A549 treated with Hydrocortisone at 1 μM for 4 hours (cell line): Measurements from ENCODE around the gene EPG5. TPM values are rescaled to one million over a fixed set of nuclear protein-coding genes. Genes with fewer than 3 reads are reported as not detected.

ENCODE experiments used
- total RNA-seq: library from RNA; stranded (reverse); fragments of 200-300 nt; extraction: Qiagen RNA extraction; gene quantifications from 5 replicates; pipeline ENCODE4 v1.2.3, GENCODE V29; 2022

The EPG5 gene, protein sequence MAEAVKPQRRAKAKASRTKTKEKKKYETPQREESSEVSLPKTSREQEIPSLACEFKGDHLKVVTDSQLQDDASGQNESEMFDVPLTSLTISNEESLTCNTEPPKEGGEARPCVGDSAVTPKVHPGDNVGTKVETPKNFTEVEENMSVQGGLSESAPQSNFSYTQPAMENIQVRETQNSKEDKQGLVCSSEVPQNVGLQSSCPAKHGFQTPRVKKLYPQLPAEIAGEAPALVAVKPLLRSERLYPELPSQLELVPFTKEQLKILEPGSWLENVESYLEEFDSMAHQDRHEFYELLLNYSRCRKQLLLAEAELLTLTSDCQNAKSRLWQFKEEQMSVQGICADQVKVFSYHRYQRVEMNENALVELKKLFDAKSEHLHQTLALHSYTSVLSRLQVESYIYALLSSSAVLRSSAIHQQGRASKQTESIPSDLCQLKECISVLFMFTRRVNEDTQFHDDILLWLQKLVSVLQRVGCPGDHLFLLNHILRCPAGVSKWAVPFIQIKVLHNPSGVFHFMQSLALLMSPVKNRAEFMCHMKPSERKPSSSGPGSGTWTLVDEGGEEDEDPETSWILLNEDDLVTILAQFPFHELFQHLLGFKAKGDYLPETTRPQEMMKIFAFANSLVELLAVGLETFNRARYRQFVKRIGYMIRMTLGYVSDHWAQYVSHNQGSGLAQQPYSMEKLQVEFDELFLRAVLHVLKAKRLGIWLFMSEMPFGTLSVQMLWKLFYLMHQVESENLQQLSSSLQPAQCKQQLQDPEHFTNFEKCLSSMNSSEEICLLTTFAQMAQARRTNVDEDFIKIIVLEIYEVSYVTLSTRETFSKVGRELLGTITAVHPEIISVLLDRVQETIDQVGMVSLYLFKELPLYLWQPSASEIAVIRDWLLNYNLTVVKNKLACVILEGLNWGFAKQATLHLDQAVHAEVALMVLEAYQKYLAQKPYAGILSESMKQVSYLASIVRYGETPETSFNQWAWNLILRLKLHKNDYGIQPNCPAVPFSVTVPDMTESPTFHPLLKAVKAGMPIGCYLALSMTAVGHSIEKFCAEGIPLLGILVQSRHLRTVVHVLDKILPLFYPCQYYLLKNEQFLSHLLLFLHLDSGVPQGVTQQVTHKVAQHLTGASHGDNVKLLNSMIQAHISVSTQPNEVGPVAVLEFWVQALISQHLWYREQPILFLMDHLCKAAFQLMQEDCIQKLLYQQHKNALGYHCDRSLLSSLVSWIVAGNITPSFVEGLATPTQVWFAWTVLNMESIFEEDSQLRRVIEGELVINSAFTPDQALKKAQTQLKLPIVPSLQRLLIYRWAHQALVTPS (N-terminal part only)
- 3.0 to 4.7 TPM (median 3.8 TPM) in 5 replicates for total RNA-seq

DNA sequence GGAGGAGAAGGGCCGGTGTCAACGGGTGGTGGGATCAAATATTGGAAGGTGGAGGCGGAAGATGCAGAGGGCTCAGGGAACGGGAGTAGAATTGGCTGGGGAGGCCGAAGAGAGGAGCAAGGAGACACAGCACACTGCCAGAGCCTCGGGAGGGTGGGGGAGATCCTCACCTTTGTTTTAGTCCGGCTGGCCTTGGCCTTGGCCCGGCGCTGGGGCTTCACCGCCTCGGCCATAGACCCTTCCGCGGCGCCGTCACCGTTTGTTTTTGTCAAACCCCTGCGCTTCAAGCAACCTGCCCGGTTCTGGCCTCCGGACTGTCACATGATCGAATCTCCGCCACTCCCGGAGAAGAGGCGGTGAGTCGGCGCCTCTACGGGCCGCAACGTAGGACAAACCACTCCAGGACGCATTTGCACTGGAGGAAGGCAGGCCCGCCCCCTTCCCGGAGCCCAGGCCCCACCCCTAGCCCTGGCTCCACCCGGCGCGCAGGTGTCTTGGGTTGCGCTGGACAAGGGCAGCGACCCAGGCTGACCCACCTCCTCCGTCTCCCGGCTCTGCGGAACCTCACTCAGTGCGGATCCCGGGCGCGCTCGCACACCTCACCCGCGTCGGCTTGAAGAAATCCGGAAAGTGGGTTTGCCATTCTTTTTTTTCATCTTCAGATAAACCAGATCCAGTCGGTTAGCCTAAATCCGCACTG lies at the start of gene EPG5:
Gene EPG5, minus strand, starts transcription at position 323 of the 700 bp plus-strand sequence. Its CDS starts 90 bp downstream, at position 233.

DNA sequence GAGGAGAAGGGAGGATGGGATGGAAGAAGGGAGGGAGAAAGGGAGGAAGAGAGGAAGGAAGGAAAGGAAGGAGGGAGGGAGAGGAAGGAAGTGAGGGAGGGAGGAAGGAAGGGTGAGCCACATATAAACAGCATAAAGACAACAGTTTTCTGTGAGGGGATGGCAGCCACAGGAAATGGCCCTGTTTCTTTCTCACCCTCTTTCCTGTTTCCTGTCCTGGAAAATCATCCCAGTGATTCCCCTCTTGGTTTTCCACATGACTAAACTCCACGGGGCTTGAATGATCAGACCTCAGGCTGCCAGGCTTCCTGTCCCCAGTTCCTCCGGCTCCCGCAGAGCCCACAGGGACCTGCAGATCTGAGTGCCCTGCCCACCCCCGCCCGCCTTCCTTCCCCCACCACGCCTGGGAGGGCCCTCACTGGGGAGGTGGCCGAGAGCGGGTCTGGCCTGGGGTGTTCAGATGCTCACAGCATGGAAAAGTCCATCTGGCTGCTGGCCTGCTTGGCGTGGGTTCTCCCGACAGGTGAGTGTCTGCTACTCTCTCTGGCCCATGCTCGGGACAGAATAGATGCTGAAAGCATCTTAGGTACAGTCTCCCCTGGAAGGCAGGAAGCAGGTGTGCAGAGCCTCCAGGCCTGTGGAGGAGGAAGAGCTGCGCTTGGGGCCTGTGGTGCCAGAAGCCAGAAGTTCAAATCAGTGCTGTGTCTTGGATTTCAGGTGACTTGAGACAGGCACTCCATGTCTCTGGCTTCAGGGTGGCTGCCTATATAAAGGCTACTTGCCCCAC lies 141.7 kb downstream of the EPG5 start, which contains the start of gene SIGLEC15:
Gene SIGLEC15, plus strand, starts transcription at position 418 of the 787 bp plus-strand sequence. Its CDS starts 54 bp downstream, at position 472.

Other genes starting within 250 kb of the EPG5 start
- gene SLC14A1, start 243.1 kb downstream of the EPG5 start, total RNA-seq = 0.11 TPM in 1 of 5 replicates, not detected in the others
- 0.05 to 0.06 TPM in 2 of 5 replicates, not detected in the others for gene SIGLEC15, start 141.7 kb downstream of the EPG5 start, total RNA-seq
- 0.14 to 0.36 TPM (median 0.27 TPM) in 5 replicates for gene PSTPIP2, start 104.9 kb upstream of the EPG5 start, total RNA-seq
- gene ATP5F1A, start 131.0 kb upstream of the EPG5 start, total RNA-seq = 304 to 359 TPM (median 319 TPM) in 5 replicates
- gene HAUS1, start 137.1 kb upstream of the EPG5 start, total RNA-seq = 33.7 to 48.7 TPM (median 35.3 TPM) in 5 replicates